ENCODE results near the gene HBA1.
"Not testable (repeated sequence)": the region's sequence is repeated elsewhere in the genome, so short reads cannot be mapped to it uniquely, and the experiment has no call there.

HBA1 gene

GRCh38 chr16:200388-200787 is 23.9 kb downstream of the HBA1 start:
- peaks cover 31 to 74% (median 44%) of the 10 kb centered on the region in 4 experiments for H3K36me3 ChIP-seq (ENCODE audit: control insufficient read depth in 4 of 4, insufficient read depth in 4 of 4, low read length in 3 of 4)
- POLR2A ChIA-PET: no interaction called here
- no peaks in the 10 kb centered on the region for H3K4me1 ChIP-seq (ENCODE audit: control extremely low read depth in 1 of 4, control insufficient read depth in 4 of 4, insufficient read depth in 4 of 4, low read length in 3 of 4)
- 100% methylated on average over 3 of the region's 5 CpGs for WGBS (ENCODE audit: insufficient coverage)
- H3K9me3 ChIP-seq (ENCODE audit: control extremely low read depth in 1 of 5, control insufficient read depth in 4 of 5, insufficient read depth in 2 of 5, low read depth in 1 of 5, low read length in 4 of 5): no peaks in the 10 kb centered on the region
- H3K27ac ChIP-seq (ENCODE audit: insufficient read depth in 1 of 2, low read depth in 1 of 2, low read length in 2 of 2, poor library complexity in 1 of 2, severe bottlenecking in 2 of 2): no peak overlapping the region
- no peak for DNase-seq
- CTCF ChIA-PET: no interaction called here
- H3K27me3 ChIP-seq (replicated peaks in 2 of 5; ENCODE audit: control insufficient read depth in 4 of 5, insufficient read depth in 5 of 5, low read length in 4 of 5): no peaks in the 10 kb centered on the region
- no peak overlapping the region for H3K4me3 ChIP-seq (ENCODE audit: control insufficient read depth in 1 of 7, extremely low read depth in 1 of 7, insufficient read depth in 4 of 7, low read depth in 2 of 7, low read length in 6 of 7)

DNA sequence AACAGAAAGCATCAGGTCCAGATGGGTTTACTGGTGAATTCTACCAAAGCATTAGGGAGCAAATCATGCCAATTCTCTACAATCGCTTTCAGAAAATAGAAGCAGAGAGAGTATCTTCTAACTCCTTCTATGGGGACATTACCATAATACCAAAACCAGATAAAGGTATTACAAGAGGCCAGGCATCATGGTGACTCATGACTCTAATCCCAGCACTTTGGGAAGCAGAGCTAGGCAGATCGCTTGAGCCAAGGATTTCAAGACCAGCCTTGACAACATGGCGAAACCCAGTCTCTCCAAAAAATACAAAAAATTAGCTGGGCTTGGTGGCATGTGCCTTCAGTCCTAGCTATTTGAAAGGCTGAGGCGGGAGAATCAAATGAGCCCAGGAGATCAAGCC is 26.8 kb downstream of the HBA1 start:
- Histone ChIP-seq H3K4me1 (ENCODE audit: control extremely low read depth in 1 of 4, control insufficient read depth in 4 of 4, insufficient read depth in 4 of 4, low read length in 3 of 4) (no peaks in the 10 kb centered on the region), H3K9me3 (ENCODE audit: control extremely low read depth in 1 of 5, control insufficient read depth in 4 of 5, insufficient read depth in 2 of 5, low read depth in 1 of 5, low read length in 4 of 5) (no peaks in the 10 kb centered on the region), H3K4me3 (ENCODE audit: control insufficient read depth in 1 of 7, extremely low read depth in 1 of 7, insufficient read depth in 4 of 7, low read depth in 2 of 7, low read length in 6 of 7) (no peak overlapping the region), H3K36me3 (ENCODE audit: control insufficient read depth in 4 of 4, insufficient read depth in 4 of 4, low read length in 3 of 4) (peaks cover 32 to 77% (median 49%) of the 10 kb centered on the region in 4 experiments), H3K27ac (ENCODE audit: insufficient read depth in 1 of 2, low read depth in 1 of 2, low read length in 2 of 2, poor library complexity in 1 of 2, severe bottlenecking in 2 of 2) (no peak overlapping the region), H3K27me3 (replicated peaks in 2 of 5; ENCODE audit: control insufficient read depth in 4 of 5, insufficient read depth in 5 of 5, low read length in 4 of 5) (no peaks in the 10 kb centered on the region)
- POLR2A ChIA-PET: no interaction called here
- WGBS (ENCODE audit: insufficient coverage): 97% methylated on average over 4 of the region's 4 CpGs
- no peak for DNase-seq
- CTCF ChIA-PET: no interaction called here

GRCh38 chr16:204046-204445 is 27.6 kb downstream of the HBA1 start:
- H3K4me3 ChIP-seq (ENCODE audit: control insufficient read depth in 1 of 7, extremely low read depth in 1 of 7, insufficient read depth in 4 of 7, low read depth in 2 of 7, low read length in 6 of 7); POLR2A ChIA-PET; DNase-seq; H3K27ac ChIP-seq (ENCODE audit: insufficient read depth in 1 of 2, low read depth in 1 of 2, low read length in 2 of 2, poor library complexity in 1 of 2, severe bottlenecking in 2 of 2); H3K9me3 ChIP-seq (ENCODE audit: control extremely low read depth in 1 of 5, control insufficient read depth in 4 of 5, insufficient read depth in 2 of 5, low read depth in 1 of 5, low read length in 4 of 5); H3K4me1 ChIP-seq (ENCODE audit: control extremely low read depth in 1 of 4, control insufficient read depth in 4 of 4, insufficient read depth in 4 of 4, low read length in 3 of 4); H3K27me3 ChIP-seq (replicated peaks in 2 of 5; ENCODE audit: control insufficient read depth in 4 of 5, insufficient read depth in 5 of 5, low read length in 4 of 5): not testable (repeated sequence)
- H3K36me3 ChIP-seq (ENCODE audit: control insufficient read depth in 4 of 4, insufficient read depth in 4 of 4, low read length in 3 of 4): peaks cover 30 to 77% (median 45%) of the 10 kb centered on the region in 4 experiments
- WGBS (ENCODE audit: insufficient coverage): 100% methylated on average over 1 of the region's 9 CpGs
- CTCF ChIA-PET: interaction anchor here (1.2 kb wide), 2 partner anchors 15 to 16 kb away, joined by 3 read pairs; no protein-coding TSS in a partner anchor

GRCh38 chr16:209359-209758 is 32.9 kb downstream of the HBA1 start:
- CTCF ChIA-PET: interaction anchor here (0.8 to 1.6 kb wide), 3 partner anchors 10 to 164 kb away, joined by 3 to 6 read pairs (median 3); no protein-coding TSS in a partner anchor
- DNase-seq; H3K27me3 ChIP-seq (replicated peaks in 2 of 5; ENCODE audit: control insufficient read depth in 4 of 5, insufficient read depth in 5 of 5, low read length in 4 of 5); POLR2A ChIA-PET; H3K9me3 ChIP-seq (ENCODE audit: control extremely low read depth in 1 of 5, control insufficient read depth in 4 of 5, insufficient read depth in 2 of 5, low read depth in 1 of 5, low read length in 4 of 5); H3K4me3 ChIP-seq (ENCODE audit: control insufficient read depth in 1 of 7, extremely low read depth in 1 of 7, insufficient read depth in 4 of 7, low read depth in 2 of 7, low read length in 6 of 7); H3K4me1 ChIP-seq (ENCODE audit: control extremely low read depth in 1 of 4, control insufficient read depth in 4 of 4, insufficient read depth in 4 of 4, low read length in 3 of 4); H3K27ac ChIP-seq (ENCODE audit: insufficient read depth in 1 of 2, low read depth in 1 of 2, low read length in 2 of 2, poor library complexity in 1 of 2, severe bottlenecking in 2 of 2): not testable (repeated sequence)
- WGBS (ENCODE audit: insufficient coverage): 100% methylated on average over 2 of the region's 4 CpGs
- H3K36me3 ChIP-seq (ENCODE audit: control insufficient read depth in 4 of 4, insufficient read depth in 4 of 4, low read length in 3 of 4): peaks cover 25 to 87% (median 62%) of the 10 kb centered on the region in 4 experiments

- not testable (repeated sequence) for DNase-seq; H3K27ac ChIP-seq (ENCODE audit: insufficient read depth in 1 of 2, low read depth in 1 of 2, low read length in 2 of 2, poor library complexity in 1 of 2, severe bottlenecking in 2 of 2); H3K9me3 ChIP-seq (ENCODE audit: control extremely low read depth in 1 of 5, control insufficient read depth in 4 of 5, insufficient read depth in 2 of 5, low read depth in 1 of 5, low read length in 4 of 5); H3K27me3 ChIP-seq (replicated peaks in 2 of 5; ENCODE audit: control insufficient read depth in 4 of 5, insufficient read depth in 5 of 5, low read length in 4 of 5); H3K4me3 ChIP-seq (ENCODE audit: control insufficient read depth in 1 of 7, extremely low read depth in 1 of 7, insufficient read depth in 4 of 7, low read depth in 2 of 7, low read length in 6 of 7); H3K4me1 ChIP-seq (ENCODE audit: control extremely low read depth in 1 of 4, control insufficient read depth in 4 of 4, insufficient read depth in 4 of 4, low read length in 3 of 4)
- CTCF ChIA-PET: interaction anchor here (1.0 kb wide), 1 partner anchor 31 kb away, joined by 3 read pairs; the partner anchor contains the start of gene HBQ1
- H3K36me3 ChIP-seq (ENCODE audit: control insufficient read depth in 4 of 4, insufficient read depth in 4 of 4, low read length in 3 of 4): peaks cover 17 to 86% (median 51%) of the 10 kb centered on the region in 4 experiments
- POLR2A ChIA-PET: interaction anchor here (0.7 kb wide), 1 partner anchor 23 kb away, joined by 3 read pairs; no protein-coding TSS in a partner anchor
- 95% methylated on average over 11 of the region's 14 CpGs for WGBS (ENCODE audit: insufficient coverage)
Measured at GRCh38 chr16:211631-212180, 35.2 kb downstream of the HBA1 start.

GRCh38 chr16:212999-213398 is 36.5 kb downstream of the HBA1 start:
- CTCF ChIA-PET: interaction anchor here (0.6 to 2.2 kb wide), 3 partner anchors 12 to 185 kb away, joined by 3 to 11 read pairs (median 4); no protein-coding TSS in a partner anchor
- Histone ChIP-seq H3K27me3 (replicated peaks in 2 of 5; ENCODE audit: control insufficient read depth in 4 of 5, insufficient read depth in 5 of 5, low read length in 4 of 5) (no peaks in the 10 kb centered on the region), H3K36me3 (ENCODE audit: control insufficient read depth in 4 of 4, insufficient read depth in 4 of 4, low read length in 3 of 4) (peaks cover 15 to 85% (median 50%) of the 10 kb centered on the region in 4 experiments), H3K4me1 (ENCODE audit: control extremely low read depth in 1 of 4, control insufficient read depth in 4 of 4, insufficient read depth in 4 of 4, low read length in 3 of 4) (no peaks in the 10 kb centered on the region), H3K4me3 (ENCODE audit: control insufficient read depth in 1 of 7, extremely low read depth in 1 of 7, insufficient read depth in 4 of 7, low read depth in 2 of 7, low read length in 6 of 7) (no peak overlapping the region), H3K27ac (ENCODE audit: insufficient read depth in 1 of 2, low read depth in 1 of 2, low read length in 2 of 2, poor library complexity in 1 of 2, severe bottlenecking in 2 of 2) (no peak overlapping the region), H3K9me3 (ENCODE audit: control extremely low read depth in 1 of 5, control insufficient read depth in 4 of 5, insufficient read depth in 2 of 5, low read depth in 1 of 5, low read length in 4 of 5) (no peaks in the 10 kb centered on the region)
- no CpG with 5 or more reads among the region's 3 CpGs for WGBS (ENCODE audit: insufficient coverage)
- POLR2A ChIA-PET: no interaction called here
- DNase-seq: no peak

DNA sequence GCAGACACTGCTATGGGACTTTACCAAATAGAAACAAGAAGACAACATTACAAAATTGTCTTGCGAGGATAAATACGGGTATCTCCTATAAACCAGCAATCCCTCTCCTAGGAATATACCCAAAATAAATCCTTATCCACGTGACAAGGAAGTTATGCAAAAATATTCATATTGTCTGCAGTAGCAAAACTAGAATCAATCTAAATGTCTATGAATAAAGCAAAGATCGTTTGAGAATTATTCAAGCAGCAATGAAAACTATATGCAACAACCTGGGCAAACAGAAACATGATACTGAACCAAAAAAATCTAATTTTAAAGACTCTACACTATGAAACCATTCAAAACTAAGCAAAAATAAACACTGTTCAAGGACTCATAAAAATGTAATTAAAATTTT is 43.5 kb downstream of the HBA1 start:
- H3K27me3 ChIP-seq (replicated peaks in 2 of 5; ENCODE audit: control insufficient read depth in 4 of 5, insufficient read depth in 5 of 5, low read length in 4 of 5): no peaks in the 10 kb centered on the region
- peaks cover 18 to 76% (median 53%) of the 10 kb centered on the region in 4 experiments for H3K36me3 ChIP-seq (ENCODE audit: control insufficient read depth in 4 of 4, insufficient read depth in 4 of 4, low read length in 3 of 4)
- no peak overlapping the region for H3K27ac ChIP-seq (ENCODE audit: insufficient read depth in 1 of 2, low read depth in 1 of 2, low read length in 2 of 2, poor library complexity in 1 of 2, severe bottlenecking in 2 of 2)
- ChIA-PET CTCF (interaction anchor here (1.4 to 1.5 kb wide), 2 partner anchors 98 to 117 kb away, joined by 3 to 4 read pairs; no protein-coding TSS in a partner anchor), POLR2A (no interaction called here)
- no peaks in the 10 kb centered on the region for H3K4me1 ChIP-seq (ENCODE audit: control extremely low read depth in 1 of 4, control insufficient read depth in 4 of 4, insufficient read depth in 4 of 4, low read length in 3 of 4)
- no CpG with 5 or more reads among the region's 4 CpGs for WGBS (ENCODE audit: insufficient coverage)
- no peak for DNase-seq
- H3K4me3 ChIP-seq (ENCODE audit: control insufficient read depth in 1 of 7, extremely low read depth in 1 of 7, insufficient read depth in 4 of 7, low read depth in 2 of 7, low read length in 6 of 7): no peak overlapping the region
- no peaks in the 10 kb centered on the region for H3K9me3 ChIP-seq (ENCODE audit: control extremely low read depth in 1 of 5, control insufficient read depth in 4 of 5, insufficient read depth in 2 of 5, low read depth in 1 of 5, low read length in 4 of 5)

Measured in common myeloid progenitor, CD34-positive (primary cell).